ENCODE results near the gene CASQ2.

CASQ2 gene

GRCh38 chr1:115796897-115797296 lies 28.4 kb upstream of the CASQ2 start:
- no CpG with 5 or more reads among the region's 5 CpGs for WGBS, 2 donors (ENCODE audit: extremely low coverage in 2 of 2, insufficient read length in 2 of 2, insufficient replicate concordance in 1 of 2)

GRCh38 chr1:115796036-115796435 lies 27.5 kb upstream of the CASQ2 start:
- no peak overlapping the region for H3K4ac ChIP-seq (ENCODE audit: low read length)
- no peak overlapping the region for H3K27ac ChIP-seq (replicated peaks; ENCODE audit: low read length)
- no peak overlapping the region for H3K14ac ChIP-seq (ENCODE audit: low read length)
- H3K18ac ChIP-seq (ENCODE audit: low read length) = no peak overlapping the region
- no CpG with 5 or more reads among the region's 6 CpGs for WGBS, 2 donors (ENCODE audit: extremely low coverage in 2 of 2, insufficient read length in 2 of 2, insufficient replicate concordance in 1 of 2)
- no peak overlapping the region for H2BK5ac ChIP-seq (ENCODE audit: low read length)
- no peak overlapping the region for H4K8ac ChIP-seq (ENCODE audit: low read depth, low read length)
- H3K9me3 ChIP-seq (replicated peaks in 1 of 2; ENCODE audit: control insufficient read depth in 2 of 2, insufficient read depth in 1 of 2, low read depth in 1 of 2, low read length in 2 of 2) = no peaks in the 10 kb centered on the region
- H3K9ac ChIP-seq (ENCODE audit: low read depth, low read length, poor library complexity) = no peak overlapping the region
- H2AK5ac ChIP-seq (ENCODE audit: low read depth, low read length) = no peak overlapping the region
- H3K4me2 ChIP-seq (ENCODE audit: insufficient read depth, low read length, poor library complexity, severe bottlenecking) = no peak overlapping the region
- H3K23ac ChIP-seq (ENCODE audit: low read depth, low read length, poor library complexity) = no peak overlapping the region
- no peak overlapping the region for H2AFZ ChIP-seq (ENCODE audit: low read length)
- no peak overlapping the region for H2BK12ac ChIP-seq (ENCODE audit: low read length)
- no peak for DNase-seq (ENCODE audit: low spot score)
- H3K36me3 ChIP-seq (replicated peaks in 1 of 2; ENCODE audit: control insufficient read depth in 2 of 2, insufficient read depth in 2 of 2, low read length in 2 of 2) = no peaks in the 10 kb centered on the region
- no peak overlapping the region for H3K4me3 ChIP-seq (ENCODE audit: low read length in 2 of 2)
- H3K4me1 ChIP-seq (ENCODE audit: control insufficient read depth in 2 of 2, insufficient read depth in 1 of 2, low read depth in 1 of 2, low read length in 2 of 2) = peaks cover 0 to 13% of the 10 kb centered on the region in 2 donors
- H2BK120ac ChIP-seq (ENCODE audit: low read depth, low read length) = no peak overlapping the region
- H3K27me3 ChIP-seq (ENCODE audit: control insufficient read depth in 3 of 3, insufficient read depth in 3 of 3, low read depth in 1 of 3, low read length in 3 of 3) = no peaks in the 10 kb centered on the region
- no peaks in the 10 kb centered on the region for H3K79me1 ChIP-seq (ENCODE audit: low read depth, low read length)
- H4K91ac ChIP-seq (ENCODE audit: low read depth, low read length, poor library complexity) = no peak overlapping the region
- no peak overlapping the region for H2BK15ac ChIP-seq (ENCODE audit: low read length)

More at GRCh38 chr1:115796897-115797296, 28.4 kb upstream of the CASQ2 start:
- Histone ChIP-seq H2BK5ac (ENCODE audit: low read length) (no peak overlapping the region), H2BK12ac (ENCODE audit: low read length) (no peak overlapping the region), H3K4ac (ENCODE audit: low read length) (no peak overlapping the region), H3K27me3 (ENCODE audit: control insufficient read depth in 3 of 3, insufficient read depth in 3 of 3, low read depth in 1 of 3, low read length in 3 of 3) (no peaks in the 10 kb centered on the region), H3K14ac (ENCODE audit: low read length) (no peak overlapping the region), H2AK5ac (ENCODE audit: low read depth, low read length) (no peak overlapping the region), H3K23ac (ENCODE audit: low read depth, low read length, poor library complexity) (no peak overlapping the region), H2BK120ac (ENCODE audit: low read depth, low read length) (no peak overlapping the region), H3K9ac (ENCODE audit: low read depth, low read length, poor library complexity) (no peak overlapping the region), H3K79me1 (ENCODE audit: low read depth, low read length) (no peaks in the 10 kb centered on the region), H3K18ac (ENCODE audit: low read length) (no peak overlapping the region), H3K4me3 (ENCODE audit: low read length in 2 of 2) (no peak overlapping the region), H3K4me1 (ENCODE audit: control insufficient read depth in 2 of 2, insufficient read depth in 1 of 2, low read depth in 1 of 2, low read length in 2 of 2) (peaks cover 0 to 13% of the 10 kb centered on the region in 2 donors), H3K4me2 (ENCODE audit: insufficient read depth, low read length, poor library complexity, severe bottlenecking) (no peak overlapping the region), H3K36me3 (replicated peaks in 1 of 2; ENCODE audit: control insufficient read depth in 2 of 2, insufficient read depth in 2 of 2, low read length in 2 of 2) (no peaks in the 10 kb centered on the region), H4K91ac (ENCODE audit: low read depth, low read length, poor library complexity) (no peak overlapping the region), H3K27ac (replicated peaks; ENCODE audit: low read length) (no peak overlapping the region), H4K8ac (ENCODE audit: low read depth, low read length) (no peak overlapping the region), H3K9me3 (replicated peaks in 1 of 2; ENCODE audit: control insufficient read depth in 2 of 2, insufficient read depth in 1 of 2, low read depth in 1 of 2, low read length in 2 of 2) (no peaks in the 10 kb centered on the region), H2BK15ac (ENCODE audit: low read length) (no peak overlapping the region), H2AFZ (ENCODE audit: low read length) (no peak overlapping the region)
- peak; percentile 54 for DNase-seq (ENCODE audit: low spot score)

GRCh38 chr1:115794976-115795639 lies 26.6 kb upstream of the CASQ2 start:
- Histone ChIP-seq H3K14ac (ENCODE audit: low read length) (no peak overlapping the region), H3K9me3 (replicated peaks in 1 of 2; ENCODE audit: control insufficient read depth in 2 of 2, insufficient read depth in 1 of 2, low read depth in 1 of 2, low read length in 2 of 2) (no peaks in the 10 kb centered on the region), H3K4me3 (ENCODE audit: low read length in 2 of 2) (no peak overlapping the region), H2BK120ac (ENCODE audit: low read depth, low read length) (no peak overlapping the region), H3K4me2 (ENCODE audit: insufficient read depth, low read length, poor library complexity, severe bottlenecking) (no peak overlapping the region), H3K23ac (ENCODE audit: low read depth, low read length, poor library complexity) (no peak overlapping the region), H3K27ac (replicated peaks; ENCODE audit: low read length) (no peak overlapping the region), H3K18ac (ENCODE audit: low read length) (no peak overlapping the region), H3K36me3 (replicated peaks in 1 of 2; ENCODE audit: control insufficient read depth in 2 of 2, insufficient read depth in 2 of 2, low read length in 2 of 2) (no peaks in the 10 kb centered on the region), H3K4ac (ENCODE audit: low read length) (no peak overlapping the region), H4K91ac (ENCODE audit: low read depth, low read length, poor library complexity) (no peak overlapping the region), H3K79me1 (ENCODE audit: low read depth, low read length) (no peaks in the 10 kb centered on the region), H2AK5ac (ENCODE audit: low read depth, low read length) (no peak overlapping the region), H2AFZ (ENCODE audit: low read length) (no peak overlapping the region), H3K27me3 (ENCODE audit: control insufficient read depth in 3 of 3, insufficient read depth in 3 of 3, low read depth in 1 of 3, low read length in 3 of 3) (no peaks in the 10 kb centered on the region), H2BK15ac (ENCODE audit: low read length) (no peak overlapping the region), H2BK5ac (ENCODE audit: low read length) (no peak overlapping the region), H2BK12ac (ENCODE audit: low read length) (no peak overlapping the region), H3K4me1 (ENCODE audit: control insufficient read depth in 2 of 2, insufficient read depth in 1 of 2, low read depth in 1 of 2, low read length in 2 of 2) (peaks cover 0 to 13% of the 10 kb centered on the region in 2 donors), H4K8ac (ENCODE audit: low read depth, low read length) (no peak overlapping the region), H3K9ac (ENCODE audit: low read depth, low read length, poor library complexity) (no peak overlapping the region)
- DNase-seq (ENCODE audit: low spot score) = no peak
- no CpG with 5 or more reads among the region's 4 CpGs for WGBS, 2 donors (ENCODE audit: extremely low coverage in 2 of 2, insufficient read length in 2 of 2, insufficient replicate concordance in 1 of 2)

- Histone ChIP-seq H3K23ac (ENCODE audit: low read depth, low read length, poor library complexity) (no peak overlapping the region), H3K4me1 (ENCODE audit: control insufficient read depth in 2 of 2, insufficient read depth in 1 of 2, low read depth in 1 of 2, low read length in 2 of 2) (peaks cover 0 to 13% of the 10 kb centered on the region in 2 donors), H3K79me1 (ENCODE audit: low read depth, low read length) (no peaks in the 10 kb centered on the region), H3K36me3 (replicated peaks in 1 of 2; ENCODE audit: control insufficient read depth in 2 of 2, insufficient read depth in 2 of 2, low read length in 2 of 2) (no peaks in the 10 kb centered on the region), H2BK15ac (ENCODE audit: low read length) (no peak overlapping the region), H2BK12ac (ENCODE audit: low read length) (no peak overlapping the region), H2BK5ac (ENCODE audit: low read length) (no peak overlapping the region), H3K27me3 (ENCODE audit: control insufficient read depth in 3 of 3, insufficient read depth in 3 of 3, low read depth in 1 of 3, low read length in 3 of 3) (no peaks in the 10 kb centered on the region), H3K27ac (replicated peaks; ENCODE audit: low read length) (no peak overlapping the region), H2AK5ac (ENCODE audit: low read depth, low read length) (no peak overlapping the region), H2AFZ (ENCODE audit: low read length) (no peak overlapping the region), H3K4ac (ENCODE audit: low read length) (no peak overlapping the region), H3K9me3 (replicated peaks in 1 of 2; ENCODE audit: control insufficient read depth in 2 of 2, insufficient read depth in 1 of 2, low read depth in 1 of 2, low read length in 2 of 2) (no peaks in the 10 kb centered on the region), H2BK120ac (ENCODE audit: low read depth, low read length) (no peak overlapping the region), H4K8ac (ENCODE audit: low read depth, low read length) (no peak overlapping the region), H3K4me3 (ENCODE audit: low read length in 2 of 2) (no peak overlapping the region), H3K4me2 (ENCODE audit: insufficient read depth, low read length, poor library complexity, severe bottlenecking) (no peak overlapping the region), H3K14ac (ENCODE audit: low read length) (no peak overlapping the region), H4K91ac (ENCODE audit: low read depth, low read length, poor library complexity) (no peak overlapping the region), H3K9ac (ENCODE audit: low read depth, low read length, poor library complexity) (no peak overlapping the region), H3K18ac (ENCODE audit: low read length) (no peak overlapping the region)
- WGBS, 2 donors (ENCODE audit: extremely low coverage in 2 of 2, insufficient read length in 2 of 2, insufficient replicate concordance in 1 of 2) = no CpG with 5 or more reads among the region's 9 CpGs
- DNase-seq (ENCODE audit: low spot score) = no peak
Observed at GRCh38 chr1:115793162-115793561, 24.6 kb upstream of the CASQ2 start.

Data from neuronal stem cell (in vitro differentiated cells).